Kidney (tissue), 14 donors: ENCODE results near the gene ZNF236. TPM values are rescaled to one million over a fixed set of nuclear protein-coding genes. Genes with fewer than 3 reads are reported as not detected.

Experiments
- DNase-seq, 5 donors: peaks; one replicate each; pipeline ENCODE4 v3.0.0-alpha.2; 2013 to 2020
- FAIRE-seq: peaks from 2 replicates; lab custom pipeline; 2012; peaks lifted over from hg19 to GRCh38; lab: Jason Lieb, UNC
- H3K27ac ChIP-seq, 2 donors: one replicate each; pipeline ENCODE4 v1.7.0; 2013; ENCODE audit warnings: low read depth in 2 of 2, low read length in 2 of 2, inconsistent platforms in 1 of 2
- H3K27me3 ChIP-seq: one replicate; pipeline ENCODE4 v1.7.1; 2013; ENCODE audit warnings: low read length, inconsistent platforms; ENCODE audit not compliant: control insufficient read depth, insufficient read depth
- H3K36me3 ChIP-seq, 3 donors: one replicate each; pipeline versions ENCODE4 v1.7.0 to v1.7.1; 2013; ENCODE audit warnings: low read length in 3 of 3, control low read depth in 1 of 3, inconsistent platforms in 1 of 3; ENCODE audit not compliant: insufficient read depth in 3 of 3, control insufficient read depth in 2 of 3
- H3K4me1 ChIP-seq, 3 donors: one replicate each; pipeline versions ENCODE4 v1.7.0 to v1.7.1; 2013; ENCODE audit warnings: low read length in 3 of 3, inconsistent platforms in 1 of 3, low read depth in 1 of 3; ENCODE audit not compliant: control insufficient read depth in 2 of 3, insufficient read depth in 2 of 3
- H3K4me3 ChIP-seq, 3 donors: one replicate each; pipeline versions ENCODE4 v1.7.0 to v1.8.1; 2013; ENCODE audit warnings: low read length in 3 of 3, control low read depth in 1 of 3, inconsistent platforms in 1 of 3
- H3K9ac ChIP-seq, 3 donors: one replicate each; pipeline versions ENCODE4 v1.7.0 to v1.7.1; 2013; ENCODE audit warnings: low read length in 3 of 3, control low read depth in 1 of 3, inconsistent platforms in 1 of 3
- H3K9me3 ChIP-seq, 3 donors: one replicate each; pipeline versions ENCODE4 v1.7.0 to v1.7.1; 2013; ENCODE audit warnings: low read length in 3 of 3, control low read depth in 1 of 3, inconsistent platforms in 1 of 3; ENCODE audit not compliant: control insufficient read depth in 2 of 3, insufficient read depth in 1 of 3
- intact Hi-C: fragments of 100-400 bp; cut with DNase I; formaldehyde crosslinking; loops from one replicate; pipeline ENCODE4 v1.11.1; 2022
- polyA plus RNA-seq: library from polyadenylated mRNA; stranded (reverse); fragments of 350-450 nt; fragmentation: Illumina TruSeq; extraction: RNeasy Lipid Tissue Mini Kit (QIAGEN cat#74804); gene quantifications from one replicate; pipeline ENCODE4 v1.2.3, GENCODE V29; 2014; ENCODE audit warnings: low read depth, low replicate concordance; ENCODE audit not compliant: insufficient read depth
- total RNA-seq: library from RNA; stranded (reverse); fragmentation: NEBNext Ultra II Directional; extraction: Animal tissue kit (Norgen Biotek cat#: 25700); gene quantifications from one replicate; pipeline ENCODE4 v1.2.1, GENCODE V29; 2021
- TF ChIP-seq, protein P1 (sequence below): IDR thresholded peaks from 3 replicates; pipeline ENCODE4 v1.5.1; 2012; ENCODE audit warnings: mild to moderate bottlenecking, moderate library complexity, borderline replicate concordance; ENCODE audit not compliant: insufficient read depth; ENCODE audit errors: extremely low read depth
- donor health status: control.
- donor health status: control.
- donor health status: control.
- donor health status: control.
- donor health status: control.
- donor health status: DM: yes; HTN: yes; CAD: no.
- donor health status: Normal renal cell carcinoma (clear cell type).

ZNF236 gene
- total and polyA plus RNA-seq, 2 donors from 2014 or later: 1.1 to 18.6 TPM

DNA sequence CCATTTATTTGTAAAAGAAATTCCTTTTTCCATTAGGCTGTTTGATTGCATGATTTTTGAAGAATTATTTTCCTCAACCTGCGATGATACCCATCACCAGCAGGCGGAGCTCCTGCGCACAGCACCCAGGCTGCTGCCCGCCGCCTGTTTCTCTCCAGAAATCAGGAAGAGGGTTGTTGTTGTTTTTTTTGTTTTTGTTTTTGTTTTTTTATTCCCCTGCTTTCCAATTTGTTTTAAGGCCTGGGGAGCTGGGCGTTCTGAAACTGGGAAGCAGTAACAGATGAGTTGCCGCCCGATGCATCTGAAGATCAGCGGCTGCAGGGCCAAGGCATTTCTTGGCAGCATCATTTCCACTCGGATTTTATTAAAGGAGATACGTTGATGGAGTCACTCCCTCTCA lies 178.2 kb downstream of the ZNF236 start:
- H3K27me3 ChIP-seq: no peaks in the 10 kb centered on the region
- TF ChIP-seq, protein P1, sequence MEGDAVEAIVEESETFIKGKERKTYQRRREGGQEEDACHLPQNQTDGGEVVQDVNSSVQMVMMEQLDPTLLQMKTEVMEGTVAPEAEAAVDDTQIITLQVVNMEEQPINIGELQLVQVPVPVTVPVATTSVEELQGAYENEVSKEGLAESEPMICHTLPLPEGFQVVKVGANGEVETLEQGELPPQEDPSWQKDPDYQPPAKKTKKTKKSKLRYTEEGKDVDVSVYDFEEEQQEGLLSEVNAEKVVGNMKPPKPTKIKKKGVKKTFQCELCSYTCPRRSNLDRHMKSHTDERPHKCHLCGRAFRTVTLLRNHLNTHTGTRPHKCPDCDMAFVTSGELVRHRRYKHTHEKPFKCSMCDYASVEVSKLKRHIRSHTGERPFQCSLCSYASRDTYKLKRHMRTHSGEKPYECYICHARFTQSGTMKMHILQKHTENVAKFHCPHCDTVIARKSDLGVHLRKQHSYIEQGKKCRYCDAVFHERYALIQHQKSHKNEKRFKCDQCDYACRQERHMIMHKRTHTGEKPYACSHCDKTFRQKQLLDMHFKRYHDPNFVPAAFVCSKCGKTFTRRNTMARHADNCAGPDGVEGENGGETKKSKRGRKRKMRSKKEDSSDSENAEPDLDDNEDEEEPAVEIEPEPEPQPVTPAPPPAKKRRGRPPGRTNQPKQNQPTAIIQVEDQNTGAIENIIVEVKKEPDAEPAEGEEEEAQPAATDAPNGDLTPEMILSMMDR: peak; percentile 94
- FAIRE-seq (peak; percentile 74), DNase-seq (peak; percentile 54 to 70 (median 65))
- no peak overlapping the region for H3K27ac ChIP-seq
- no peak overlapping the region for H3K9ac ChIP-seq
- no peaks in the 10 kb centered on the region for H3K4me1 ChIP-seq
- H3K4me3 ChIP-seq: no peak overlapping the region
- no peaks in the 10 kb centered on the region for H3K36me3 ChIP-seq
- no peaks in the 10 kb centered on the region for H3K9me3 ChIP-seq
- intact Hi-C loops: no loop called here

DNA sequence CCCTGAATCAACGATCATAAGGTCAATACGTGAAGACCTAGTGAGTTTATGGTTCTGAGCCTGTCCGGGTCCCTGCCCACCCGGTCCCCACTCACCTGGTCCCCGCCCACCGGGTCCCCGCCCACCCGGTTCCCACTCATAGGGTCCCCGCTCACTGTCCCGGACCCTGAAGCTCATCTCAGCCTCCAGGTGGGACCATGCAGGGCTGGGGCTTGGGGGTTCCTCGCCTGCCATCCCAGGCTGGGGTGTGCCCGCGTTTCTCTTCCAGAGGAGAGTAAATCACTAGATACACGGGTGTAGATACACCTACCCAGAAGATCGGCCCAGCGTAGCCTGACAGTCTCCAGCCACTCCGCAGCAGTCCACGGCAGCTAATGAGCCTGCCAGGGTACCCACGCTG lies 178.7 kb downstream of the ZNF236 start:
- H3K36me3 ChIP-seq: no peaks in the 10 kb centered on the region
- intact Hi-C loops: no loop called here
- H3K4me1 ChIP-seq: no peaks in the 10 kb centered on the region
- H3K4me3 ChIP-seq: no peak overlapping the region
- FAIRE-seq: no peak
- H3K27me3 ChIP-seq: no peaks in the 10 kb centered on the region
- H3K9me3 ChIP-seq: no peaks in the 10 kb centered on the region
- no peak overlapping the region for H3K9ac ChIP-seq
- H3K27ac ChIP-seq: no peak overlapping the region
- peak in 2 of 5 donors; percentile 42 to 77 for DNase-seq
- TF ChIP-seq, protein P1: no peak

DNA sequence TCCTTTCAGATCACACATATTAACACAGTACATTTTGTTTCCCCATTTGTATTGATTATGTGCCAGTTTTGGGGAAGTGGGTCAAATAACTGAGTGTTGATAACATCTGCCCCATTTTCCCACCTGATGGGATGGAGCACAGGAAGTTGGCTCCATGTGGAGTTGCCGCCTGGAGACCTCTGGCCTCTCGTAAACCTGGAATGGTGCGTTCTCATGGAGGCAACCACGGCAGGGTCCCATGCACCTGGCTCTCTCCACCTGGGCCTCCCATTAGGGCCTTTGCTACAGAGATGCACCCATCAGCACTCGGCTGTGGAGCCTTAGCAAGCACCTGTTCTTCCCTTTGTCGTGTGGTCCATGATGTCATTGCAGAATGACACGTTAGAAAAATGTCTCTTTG lies 179.6 kb downstream of the ZNF236 start:
- H3K4me1 ChIP-seq: no peaks in the 10 kb centered on the region
- intact Hi-C loops: no loop called here
- H3K27me3 ChIP-seq: no peaks in the 10 kb centered on the region
- H3K9ac ChIP-seq: no peak overlapping the region
- peak in 2 of 5 donors; percentile 32 to 41 for DNase-seq
- H3K27ac ChIP-seq: no peak overlapping the region
- TF ChIP-seq, protein P1: no peak
- no peak overlapping the region for H3K4me3 ChIP-seq
- FAIRE-seq: no peak
- no peaks in the 10 kb centered on the region for H3K9me3 ChIP-seq
- H3K36me3 ChIP-seq: no peaks in the 10 kb centered on the region

DNA sequence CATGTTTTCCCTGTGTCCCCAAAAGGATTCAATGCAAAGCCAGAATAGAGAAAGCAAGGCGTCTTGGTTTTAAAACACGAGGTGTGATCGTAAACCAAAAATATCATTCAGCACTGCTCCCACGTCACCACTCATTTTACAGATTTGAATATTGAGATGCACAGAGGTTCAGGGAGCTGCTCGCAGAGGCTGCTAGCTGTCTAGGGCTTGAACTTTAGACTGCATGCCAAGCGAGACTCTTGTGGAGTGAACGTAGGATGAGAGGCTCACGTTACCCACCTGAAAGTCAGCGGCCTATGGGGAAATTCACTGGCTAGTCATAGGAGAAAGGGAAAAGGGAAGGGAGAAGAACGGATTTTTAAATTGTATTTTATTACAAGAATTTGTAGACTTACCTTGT lies 180.1 kb downstream of the ZNF236 start:
- Histone ChIP-seq H3K4me3 (no peak overlapping the region), H3K4me1 (no peaks in the 10 kb centered on the region), H3K36me3 (no peaks in the 10 kb centered on the region), H3K9ac (no peak overlapping the region), H3K27me3 (no peaks in the 10 kb centered on the region), H3K9me3 (no peaks in the 10 kb centered on the region), H3K27ac (no peak overlapping the region)
- FAIRE-seq (no peak), DNase-seq (peak in 3 of 5 donors; percentile 46 to 66 (median 61))
- TF ChIP-seq, protein P1: no peak
- intact Hi-C loops: no loop called here
